K562 (cell line): ENCODE data around the gene NOL4L. TPM values are rescaled to one million over a fixed set of nuclear protein-coding genes. Genes with fewer than 3 reads are reported as not detected.

Experiments
- ATAC-seq: fragments of 200-7000 bp; cut with Tn5 transposase; 3 replicates; pipeline ENCODE4 v1.9.1; 2020; ENCODE audit warnings: moderate library complexity
- BruUV-seq: library from RNA; stranded (reverse); fragments of 400-500 nt; replicated peaks from 2 replicates; lab custom pipeline; 2021; lab: Mats Ljungman, UMichigan
- CTCF ChIA-PET: fragments of 300-600 bp; formaldehyde crosslinking; extraction: SDS; loops from one replicate; lab custom pipeline; 2021; ENCODE audit warnings: low intra/inter-chr PET ratio; lab: Yijun Ruan, JAX
- POLR2A ChIA-PET: fragments of 300-600, 350-650 bp; sonication (Branson Sonifier 250); formaldehyde crosslinking; extraction: SDS; loops from one replicate; lab custom pipeline; 2021; ENCODE audit warnings: antibody characterized with exemption, inconsistent platforms; lab: Yijun Ruan, JAX
- DNase-seq, 4 experiments: peaks; one replicate each; pipeline versions ENCODE4 v3.0.0 to v3.0.0-alpha.2; 2011 to 2018; ENCODE audit warnings: low spot score in 3 of 4, mixed read lengths in 3 of 4; ENCODE audit errors: extremely low read depth in 1 of 4
- FAIRE-seq: peaks from 2 replicates; lab custom pipeline; 2011; peaks lifted over from hg19 to GRCh38; lab: Jason Lieb, UNC
- H2AFZ ChIP-seq: 2 replicates; pipeline ENCODE4 v1.6.0; 2011; ENCODE audit warnings: low read depth, low read length, control low read depth, inconsistent platforms
- H3K27ac ChIP-seq: fragments of 200-600 bp; 3 replicates; pipeline ENCODE4 v1.8.0; 2011; ENCODE audit warnings: low read depth, mild to moderate bottlenecking, control low read depth, inconsistent platforms, low read length, moderate library complexity, mixed read lengths; ENCODE audit errors: extremely low read depth
- H3K27me3 ChIP-seq, 2 experiments: fragments of 300-600 bp in 1 of 2; 2 replicates in 1 of 2; 3 replicates in 1 of 2; pipeline versions ENCODE4 v1.6.0 to v1.8.0; 2011; ENCODE audit warnings: inconsistent platforms in 2 of 2, low read length in 2 of 2, mild to moderate bottlenecking in 1 of 2, mixed read lengths in 1 of 2, moderate library complexity in 1 of 2; ENCODE audit not compliant: control insufficient read depth in 2 of 2, insufficient read depth in 2 of 2
- H3K36me3 ChIP-seq: fragments of 300-600 bp; 3 replicates; pipeline ENCODE4 v1.8.0; 2011; ENCODE audit warnings: mild to moderate bottlenecking, low read length, inconsistent platforms; ENCODE audit not compliant: control insufficient read depth, insufficient read depth
- H3K4me1 ChIP-seq, 2 experiments: fragments of 200-600 bp in 1 of 2; replicated peaks in 1 of 2; 2 replicates in 1 of 2; 3 replicates in 1 of 2; pipeline versions ENCODE4 v1.5.1 to v1.8.0; 2011; ENCODE audit warnings: inconsistent platforms in 2 of 2, low read length in 2 of 2, mild to moderate bottlenecking in 1 of 2, mixed read lengths in 1 of 2, moderate library complexity in 1 of 2; ENCODE audit not compliant: control insufficient read depth in 2 of 2, insufficient read depth in 2 of 2
- H3K4me2 ChIP-seq: 2 replicates; pipeline ENCODE4 v1.6.1; 2011; ENCODE audit warnings: low read length, control low read depth, inconsistent platforms, mixed read lengths; ENCODE audit not compliant: insufficient read depth
- H3K4me3 ChIP-seq: fragments of 200-600 bp; sonication (generic), shearing (Covaris generic); 2 replicates; pipeline ENCODE4 v1.5.1; 2016; ENCODE audit warnings: control low read depth, inconsistent platforms
- H3K79me2 ChIP-seq: fragments of 200-600 bp; 3 replicates; pipeline ENCODE4 v1.8.0; 2011; ENCODE audit warnings: low read length, inconsistent platforms; ENCODE audit not compliant: control insufficient read depth, insufficient read depth
- H3K9ac ChIP-seq, 2 experiments: 2 replicates each; pipeline versions ENCODE4 v1.6.0 to v1.6.1; 2011; ENCODE audit warnings: low read depth in 2 of 2, low read length in 2 of 2, control low read depth in 1 of 2, inconsistent platforms in 1 of 2, mild to moderate bottlenecking in 1 of 2, mixed read lengths in 1 of 2; ENCODE audit not compliant: insufficient read depth in 1 of 2
- H3K9me1 ChIP-seq: one replicate; pipeline ENCODE4 v1.6.0; 2011; ENCODE audit warnings: inconsistent platforms, mild to moderate bottlenecking, low read length, moderate library complexity; ENCODE audit not compliant: control insufficient read depth, insufficient read depth
- H3K9me3 ChIP-seq: replicated peaks from 2 replicates; pipeline ENCODE4 v1.5.1; 2011; ENCODE audit warnings: low read depth, low read length, inconsistent platforms; ENCODE audit not compliant: control insufficient read depth, insufficient read depth
- H4K20me1 ChIP-seq: replicated peaks from 2 replicates; pipeline ENCODE4 v1.6.1; 2011; ENCODE audit warnings: low read length, inconsistent platforms, mixed read lengths; ENCODE audit not compliant: control insufficient read depth, insufficient read depth
- RBBP5 ChIP-seq: fragments of 200-600 bp; sonication (generic); IDR thresholded peaks from 2 replicates; pipeline ENCODE4 v1.6.1; 2012; ENCODE audit warnings: borderline replicate concordance, mild to moderate bottlenecking, low read length, control low read depth, inconsistent platforms; ENCODE audit not compliant: insufficient read depth, poor library complexity, severe bottlenecking
- RBM25 ChIP-seq: fragments of 200-400 bp; formaldehyde crosslinking; IDR thresholded peaks from 2 replicates; pipeline ENCODE4 v1.6.1; 2018; ENCODE audit warnings: low read length, low read depth, moderate library complexity; ENCODE audit not compliant: severe bottlenecking
- ZEB2 ChIP-seq: fragments of 450-650 bp; IDR thresholded peaks from 2 replicates; pipeline ENCODE4 v1.6.1; 2016
- ZNF121 ChIP-seq: sonication (generic); formaldehyde crosslinking; conservative IDR thresholded peaks from 2 replicates; pipeline ENCODE4 v1.8.0; 2022; ENCODE audit warnings: missing genetic modification reagents
- whole genome bisulfite sequencing: fragments of 100-300 bp; shearing (Covaris generic); methylation state at CpG from one replicate; pipeline ENCODE4 v1.1.6; 2016; ENCODE audit warnings: low coverage, mixed read lengths; ENCODE audit not compliant: insufficient coverage; ENCODE audit errors: missing lambda C conversion rate; 5-methylcytosine and 5-hydroxymethylcytosine counted together
- in situ Hi-C: fragments of 300-500 bp; cut with MboI; formaldehyde crosslinking; loops from 4 replicates; pipeline ENCODE4 v1.15.0; 2018; ENCODE audit warnings: inconsistent platforms, mixed read lengths
- intact Hi-C: fragments of 100-400 bp; cut with micrococcal nuclease; formaldehyde crosslinking; loops from 2 replicates; pipeline ENCODE4 v1.14.2; 2022
- polyA plus RNA-seq, 8 experiments: library from polyadenylated mRNA; depleted of rRNA in 4 of 8; stranded (reverse) in 5 of 8; unstranded in 3 of 8; fragments of >200 nt; fragmentation: Nextera tagmentation in 2 of 8; fragmentation: Illumina TruSeq in 1 of 8; extraction: Ambion mirVana in 2 of 8; extraction: Trizol in 1 of 8; gene quantifications; 2 replicates each; pipeline versions ENCODE4 v1.2.1 to v1.2.3, GENCODE V29; 2011 to 2014; ENCODE audit warnings: inconsistent platforms in 1 of 8, missing spikeins in 1 of 8
- total RNA-seq, 7 experiments: library from RNA; depleted of rRNA in 6 of 7; stranded (reverse); fragments of >200 nt in 6 of 7; fragmentation: Illumina TruSeq in 2 of 7; extraction: Trizol in 2 of 7; gene quantifications; 2 replicates each; pipeline versions ENCODE4 v1.2.1 to v1.2.3, GENCODE V29; 2011 to 2021; ENCODE audit warnings: low replicate concordance in 1 of 7
- TF ChIP-seq, protein P1 (sequence below): fragments of 450-650 bp; formaldehyde crosslinking; IDR thresholded peaks from 2 replicates; pipeline ENCODE4 v1.4.0; 2020; ENCODE audit warnings: mild to moderate bottlenecking, mixed read lengths
- TF ChIP-seq, protein P2 (sequence below): sonication (generic); formaldehyde crosslinking; IDR thresholded peaks from 2 replicates; pipeline ENCODE4 v1.8.0; 2022; ENCODE audit warnings: mild to moderate bottlenecking, missing genetic modification reagents

NOL4L gene
- total and polyA plus RNA-seq, 9 of the 15 experiments (the other 6 are each of a cell fraction or from before 2014, with no cell fraction given) = 5.1 to 36.2 (median 13.6) TPM

DNA sequence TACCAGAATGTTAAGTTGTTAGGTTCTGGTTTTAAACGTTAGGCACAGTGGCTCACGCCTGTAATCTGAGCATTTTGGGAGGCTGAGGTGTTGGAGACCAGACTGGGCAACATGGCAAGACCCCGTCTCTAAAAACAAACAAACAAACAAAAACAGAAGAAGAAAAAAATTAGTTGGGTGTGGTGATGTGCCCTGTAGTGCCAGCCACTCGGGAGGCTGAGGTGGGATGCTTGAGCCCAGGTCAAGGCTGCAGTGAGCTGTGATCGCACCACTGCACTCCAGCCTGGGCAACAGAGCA, 19.4 kb downstream of the NOL4L start:
- no peaks in the 10 kb centered on the region for H3K9me3 ChIP-seq
- H4K20me1 ChIP-seq = peaks cover 4% of the 10 kb centered on the region
- H3K4me3 ChIP-seq = no peak overlapping the region
- WGBS = 70% methylated on average over 5 of the region's 5 CpGs
- no peak overlapping the region for H3K9ac ChIP-seq
- TF ChIP-seq ZEB2 (no peak), ZNF121 (peak; percentile 62)
- intact Hi-C loops = no loop called here
- ATAC-seq = no peak
- ChIA-PET POLR2A (interaction anchor here (0.6 to 1.3 kb wide), 5 partner anchors 9 to 26 kb away, joined by 3 to 9 read pairs (median 4); no protein-coding TSS in a partner anchor), CTCF (no interaction called here)
- FAIRE-seq = no peak
- no peaks in the 10 kb centered on the region for H3K9me1 ChIP-seq
- peaks cover 37% of the 10 kb centered on the region for H3K36me3 ChIP-seq
- H3K27ac ChIP-seq = no peak overlapping the region
- BruUV-seq = no TSS peak
- H3K79me2 ChIP-seq = peaks cover 95% of the 10 kb centered on the region
- in situ Hi-C loops = no loop called here
- H3K4me1 ChIP-seq = peaks cover 36 to 62% of the 10 kb centered on the region in 2 experiments
- H2AFZ ChIP-seq = no peak overlapping the region
- no peaks in the 10 kb centered on the region; a peak in 1 of 5 replicates for H3K27me3 ChIP-seq
- no peak for DNase-seq
- no peak overlapping the region for H3K4me2 ChIP-seq

DNA sequence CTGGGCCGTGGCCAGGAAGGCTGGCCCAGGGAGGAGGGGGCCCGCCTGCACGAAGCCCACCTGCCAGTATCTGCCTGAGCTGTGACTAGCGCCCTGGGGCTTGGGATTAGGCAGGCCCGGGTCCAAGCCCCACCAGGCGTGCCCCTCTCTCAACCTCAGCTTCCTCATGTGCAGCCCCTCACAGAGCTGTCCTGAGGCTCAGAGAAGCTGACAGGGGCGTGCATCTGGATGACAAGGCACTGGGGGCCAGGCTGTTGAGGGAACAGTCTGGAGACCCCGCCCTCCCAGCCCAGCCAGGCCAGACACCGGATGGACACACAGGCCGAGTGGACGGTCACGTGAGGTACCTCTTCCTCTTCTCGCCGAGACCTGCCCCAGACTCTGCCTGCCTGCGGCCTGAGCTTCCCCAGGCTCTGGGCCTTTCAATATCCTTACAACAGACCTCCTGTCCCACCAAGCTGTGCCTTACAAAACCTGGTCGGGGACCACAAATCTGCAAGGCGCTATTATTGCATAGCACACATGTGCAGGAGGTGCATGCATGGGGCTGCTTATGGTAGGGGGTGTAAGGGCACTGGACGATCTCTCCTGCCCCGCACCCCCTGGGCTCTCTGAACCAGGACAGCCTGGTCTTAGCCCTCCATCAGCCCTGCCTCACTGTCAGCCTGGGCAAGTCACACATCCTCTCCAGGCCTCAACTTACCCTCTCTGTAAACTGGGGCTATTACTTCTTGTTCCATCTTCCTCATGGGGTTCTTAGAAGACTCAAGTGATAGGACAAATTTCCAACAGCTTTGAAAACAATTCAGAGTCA, 20.0 kb downstream of the NOL4L start:
- ATAC-seq = peak; percentile 66
- POLR2A ChIA-PET = interaction anchor here (0.7 to 1.3 kb wide), 2 partner anchors 10 to 23 kb away, joined by 4 to 9 read pairs; no protein-coding TSS in a partner anchor
- in situ Hi-C loops = no loop called here
- peak overlapping the region in 1 of 2 experiments; percentile 27; a peak in 1 of 4 replicates for H3K9ac ChIP-seq
- H3K27ac ChIP-seq = no peak overlapping the region
- WGBS = 56% methylated on average over 16 of the region's 19 CpGs
- CTCF ChIA-PET = no interaction called here
- H3K4me1 ChIP-seq = peaks cover 31 to 58% of the 10 kb centered on the region in 2 experiments
- no peaks in the 10 kb centered on the region; a peak in 1 of 5 replicates for H3K27me3 ChIP-seq
- no TSS peak for BruUV-seq
- no peak overlapping the region for H3K4me2 ChIP-seq
- no peaks in the 10 kb centered on the region for H3K9me1 ChIP-seq
- peaks cover 4% of the 10 kb centered on the region for H4K20me1 ChIP-seq
- H3K9me3 ChIP-seq = no peaks in the 10 kb centered on the region
- intact Hi-C loops = no loop called here
- no peak for FAIRE-seq
- no peak overlapping the region for H3K4me3 ChIP-seq
- H3K79me2 ChIP-seq = peaks cover 95% of the 10 kb centered on the region
- DNase-seq = peak in 3 of 4 experiments; percentile 44 to 64 (median 57)
- H3K36me3 ChIP-seq = peaks cover 42% of the 10 kb centered on the region
- no peak overlapping the region for H2AFZ ChIP-seq
- TF ChIP-seq, protein P1, sequence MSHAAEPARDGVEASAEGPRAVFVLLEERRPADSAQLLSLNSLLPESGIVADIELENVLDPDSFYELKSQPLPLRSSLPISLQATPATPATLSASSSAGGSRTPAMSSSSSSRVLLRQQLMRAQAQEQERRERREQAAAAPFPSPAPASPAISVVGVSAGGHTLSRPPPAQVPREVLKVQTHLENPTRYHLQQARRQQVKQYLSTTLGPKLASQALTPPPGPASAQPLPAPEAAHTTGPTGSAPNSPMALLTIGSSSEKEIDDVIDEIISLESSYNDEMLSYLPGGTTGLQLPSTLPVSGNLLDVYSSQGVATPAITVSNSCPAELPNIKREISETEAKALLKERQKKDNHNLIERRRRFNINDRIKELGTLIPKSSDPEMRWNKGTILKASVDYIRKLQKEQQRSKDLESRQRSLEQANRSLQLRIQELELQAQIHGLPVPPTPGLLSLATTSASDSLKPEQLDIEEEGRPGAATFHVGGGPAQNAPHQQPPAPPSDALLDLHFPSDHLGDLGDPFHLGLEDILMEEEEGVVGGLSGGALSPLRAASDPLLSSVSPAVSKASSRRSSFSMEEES (CRISPR knock-in tag) = peak; percentile 88
- peak; percentile 79 for TF ChIP-seq RBM25
- TF ChIP-seq, protein P2, sequence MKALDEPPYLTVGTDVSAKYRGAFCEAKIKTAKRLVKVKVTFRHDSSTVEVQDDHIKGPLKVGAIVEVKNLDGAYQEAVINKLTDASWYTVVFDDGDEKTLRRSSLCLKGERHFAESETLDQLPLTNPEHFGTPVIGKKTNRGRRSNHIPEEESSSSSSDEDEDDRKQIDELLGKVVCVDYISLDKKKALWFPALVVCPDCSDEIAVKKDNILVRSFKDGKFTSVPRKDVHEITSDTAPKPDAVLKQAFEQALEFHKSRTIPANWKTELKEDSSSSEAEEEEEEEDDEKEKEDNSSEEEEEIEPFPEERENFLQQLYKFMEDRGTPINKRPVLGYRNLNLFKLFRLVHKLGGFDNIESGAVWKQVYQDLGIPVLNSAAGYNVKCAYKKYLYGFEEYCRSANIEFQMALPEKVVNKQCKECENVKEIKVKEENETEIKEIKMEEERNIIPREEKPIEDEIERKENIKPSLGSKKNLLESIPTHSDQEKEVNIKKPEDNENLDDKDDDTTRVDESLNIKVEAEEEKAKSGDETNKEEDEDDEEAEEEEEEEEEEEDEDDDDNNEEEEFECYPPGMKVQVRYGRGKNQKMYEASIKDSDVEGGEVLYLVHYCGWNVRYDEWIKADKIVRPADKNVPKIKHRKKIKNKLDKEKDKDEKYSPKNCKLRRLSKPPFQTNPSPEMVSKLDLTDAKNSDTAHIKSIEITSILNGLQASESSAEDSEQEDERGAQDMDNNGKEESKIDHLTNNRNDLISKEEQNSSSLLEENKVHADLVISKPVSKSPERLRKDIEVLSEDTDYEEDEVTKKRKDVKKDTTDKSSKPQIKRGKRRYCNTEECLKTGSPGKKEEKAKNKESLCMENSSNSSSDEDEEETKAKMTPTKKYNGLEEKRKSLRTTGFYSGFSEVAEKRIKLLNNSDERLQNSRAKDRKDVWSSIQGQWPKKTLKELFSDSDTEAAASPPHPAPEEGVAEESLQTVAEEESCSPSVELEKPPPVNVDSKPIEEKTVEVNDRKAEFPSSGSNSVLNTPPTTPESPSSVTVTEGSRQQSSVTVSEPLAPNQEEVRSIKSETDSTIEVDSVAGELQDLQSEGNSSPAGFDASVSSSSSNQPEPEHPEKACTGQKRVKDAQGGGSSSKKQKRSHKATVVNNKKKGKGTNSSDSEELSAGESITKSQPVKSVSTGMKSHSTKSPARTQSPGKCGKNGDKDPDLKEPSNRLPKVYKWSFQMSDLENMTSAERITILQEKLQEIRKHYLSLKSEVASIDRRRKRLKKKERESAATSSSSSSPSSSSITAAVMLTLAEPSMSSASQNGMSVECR (CRISPR knock-in tag) = peak; percentile 35; the same call in 1 of the 2 replicates
- TF ChIP-seq RBBP5 = peak; percentile 16
